Measurements from ENCODE around the gene RAB10.
"Not testable (repeated sequence)": the region's sequence is repeated elsewhere in the genome, so short reads cannot be mapped to it uniquely, and the experiment has no call there.

RAB10 gene

DNA sequence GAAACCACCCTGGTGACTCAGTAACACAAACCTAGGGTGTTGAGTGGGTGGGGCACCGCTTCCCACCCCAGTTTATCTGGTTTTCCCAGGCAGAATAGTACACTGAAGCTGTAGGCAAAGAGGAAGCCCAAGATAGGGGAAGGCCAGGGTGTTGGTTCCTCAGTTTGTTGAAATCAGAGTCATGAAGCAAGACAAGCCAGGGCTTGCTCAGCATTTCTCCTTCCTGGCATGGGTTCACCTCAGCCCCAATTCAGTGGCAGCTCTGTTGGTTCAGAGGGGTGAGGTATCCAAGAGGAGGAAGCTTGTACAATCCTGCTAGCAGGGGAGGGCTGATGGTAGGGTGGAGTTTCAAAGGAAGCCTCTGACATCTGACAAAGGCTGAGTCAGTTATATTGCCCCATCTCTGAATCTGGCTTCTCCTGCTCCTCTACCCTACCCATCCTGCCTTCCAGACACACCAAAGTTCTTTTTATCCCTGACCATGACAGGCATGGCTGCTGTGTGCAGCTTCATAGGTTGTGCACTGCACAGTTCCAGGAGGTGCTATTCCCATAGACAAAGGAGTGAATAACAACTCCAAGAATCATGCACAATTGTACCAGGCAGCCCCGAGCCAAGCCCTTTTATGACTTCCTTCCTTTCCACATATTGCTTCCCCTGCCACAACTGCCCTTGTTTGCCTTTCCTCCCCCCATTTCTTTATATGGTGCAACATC is 24.9 kb upstream of the RAB10 start:
- Mint-ChIP-seq H3K9me3 (peaks cover 3% of the 10 kb centered on the region), H3K4me3 (no peak overlapping the region), H3K4me1 (no peaks in the 10 kb centered on the region), H3K36me3 (ENCODE audit: low read depth) (no peaks in the 10 kb centered on the region), H3K27ac (no peak overlapping the region), H3K27me3 (no peaks in the 10 kb centered on the region)
- ATAC-seq (no peak), DNase-seq (no peak)

DNA sequence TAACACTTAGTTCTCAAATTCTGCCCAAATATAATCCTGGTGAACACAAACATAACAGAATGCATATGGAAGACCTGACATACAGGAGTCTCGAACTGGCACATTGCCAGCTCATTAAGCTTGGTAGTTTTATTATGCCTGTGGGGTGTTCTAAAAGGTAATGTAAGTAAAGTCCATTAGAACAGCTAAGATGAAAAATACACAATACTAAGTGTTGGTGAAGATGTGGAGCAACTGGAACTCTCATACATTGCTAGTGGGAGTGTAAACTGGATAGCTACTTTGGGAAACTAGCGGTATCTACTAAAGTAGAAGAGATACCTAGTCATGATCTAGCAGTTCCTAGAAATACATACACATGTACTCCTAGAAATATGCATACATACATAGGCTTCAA is 24.3 kb upstream of the RAB10 start:
- Mint-ChIP-seq H3K9me3 (peaks cover 3% of the 10 kb centered on the region), H3K4me1 (no peaks in the 10 kb centered on the region), H3K4me3 (no peak overlapping the region), H3K27me3 (no peaks in the 10 kb centered on the region), H3K27ac (no peak overlapping the region), H3K36me3 (ENCODE audit: low read depth) (no peaks in the 10 kb centered on the region)
- DNase-seq (no peak), ATAC-seq (no peak)

DNA sequence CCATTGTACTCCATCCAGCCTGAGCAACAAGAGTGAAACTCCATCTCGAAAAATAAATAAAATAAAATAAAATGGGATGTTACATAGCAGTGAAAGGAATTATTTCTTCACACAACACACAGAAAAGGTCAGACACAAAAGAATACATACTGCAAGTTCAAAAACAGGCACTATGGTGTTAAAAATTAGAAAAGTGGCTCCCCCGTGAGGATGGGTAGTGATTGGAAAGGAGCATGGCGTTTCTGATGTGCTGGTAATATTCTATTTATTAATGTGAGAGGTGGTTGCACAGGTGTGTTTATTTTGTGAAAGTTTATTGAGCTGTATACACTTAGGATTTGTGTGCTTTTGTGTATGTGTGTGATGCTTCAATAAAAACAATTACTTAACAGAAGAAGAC is 22.9 kb upstream of the RAB10 start:
- no peak for DNase-seq

DNA sequence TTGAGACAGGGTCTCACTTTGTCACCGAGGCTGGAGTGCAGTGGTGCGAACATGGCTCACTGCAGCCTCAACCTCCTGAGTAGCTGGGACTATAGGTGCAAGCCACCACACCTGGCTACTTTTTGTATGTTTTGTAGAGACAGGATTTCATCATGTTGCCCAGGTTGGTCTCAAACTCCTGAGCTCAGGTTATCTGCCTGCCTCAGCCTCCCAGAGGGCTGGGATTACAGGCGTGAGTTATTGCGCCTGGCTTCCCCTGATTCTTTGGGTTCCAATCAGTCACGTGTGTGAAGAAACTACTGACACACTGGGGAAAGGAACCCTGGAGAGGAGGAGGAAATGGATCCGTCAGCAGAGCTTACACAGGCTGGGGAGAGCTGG is 22.3 kb upstream of the RAB10 start:
- peaks cover 3% of the 10 kb centered on the region for H3K9me3 Mint-ChIP-seq
- no peaks in the 10 kb centered on the region for H3K27me3 Mint-ChIP-seq
- H3K4me3 Mint-ChIP-seq: no peak overlapping the region
- ATAC-seq: no peak
- DNase-seq: no peak
- no peak overlapping the region for H3K27ac Mint-ChIP-seq
- H3K4me1 Mint-ChIP-seq: no peaks in the 10 kb centered on the region
- H3K36me3 Mint-ChIP-seq (ENCODE audit: low read depth): no peaks in the 10 kb centered on the region

More for the DNA sequence above, 22.9 kb upstream of the RAB10 start:
- ATAC-seq: no peak
- no peaks in the 10 kb centered on the region for H3K4me1 Mint-ChIP-seq
- H3K4me3 Mint-ChIP-seq: no peak overlapping the region
- H3K9me3 Mint-ChIP-seq: peaks cover 3% of the 10 kb centered on the region
- no peak overlapping the region for H3K27ac Mint-ChIP-seq
- no peaks in the 10 kb centered on the region for H3K27me3 Mint-ChIP-seq
- H3K36me3 Mint-ChIP-seq (ENCODE audit: low read depth): no peaks in the 10 kb centered on the region

DNA sequence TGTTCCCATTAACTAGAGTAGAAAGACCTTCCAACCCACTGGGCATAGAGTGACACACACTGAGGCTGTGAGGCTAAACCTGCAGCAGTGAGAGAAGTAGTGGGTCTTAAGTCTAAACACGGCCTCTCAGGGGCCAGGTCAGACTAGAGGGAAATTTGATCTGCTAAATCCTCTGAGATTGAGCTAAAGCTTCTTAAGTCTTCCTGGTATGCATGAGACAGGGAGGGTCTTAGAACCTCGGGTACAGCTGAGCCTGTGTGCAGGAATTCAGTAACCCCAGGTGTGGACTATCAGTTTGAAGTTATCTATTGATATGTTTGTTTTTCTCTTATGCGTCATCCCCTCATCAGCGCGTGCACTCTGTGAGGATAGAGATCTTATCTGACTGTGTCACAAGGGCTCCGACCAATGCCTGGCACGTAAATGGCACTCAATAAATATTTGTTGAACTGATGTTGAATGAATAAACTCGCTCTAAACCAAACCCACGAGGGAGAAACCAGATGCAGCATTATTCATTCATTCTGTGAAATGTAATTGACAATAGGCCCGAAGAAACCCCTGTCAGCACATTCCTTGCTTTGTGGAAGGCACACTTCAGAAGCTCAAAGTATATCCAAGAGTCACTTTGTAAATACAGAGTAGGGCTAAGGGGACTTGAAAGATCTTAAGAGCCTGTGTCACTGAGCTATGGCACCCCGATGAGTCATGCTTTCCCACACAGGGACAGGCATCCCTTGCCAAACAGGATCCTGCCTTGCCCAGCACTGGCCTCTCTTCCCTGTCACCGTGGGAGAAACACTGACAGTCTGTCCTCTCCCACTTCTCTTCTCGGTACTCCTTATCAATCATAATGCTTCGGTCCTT is 21.7 kb upstream of the RAB10 start:
- no peak for ATAC-seq
- Mint-ChIP-seq H3K36me3 (ENCODE audit: low read depth) (no peaks in the 10 kb centered on the region), H3K4me3 (no peak overlapping the region), H3K4me1 (no peaks in the 10 kb centered on the region), H3K27me3 (no peaks in the 10 kb centered on the region), H3K27ac (no peak overlapping the region), H3K9me3 (peaks cover 3% of the 10 kb centered on the region)
- no peak for DNase-seq

DNA sequence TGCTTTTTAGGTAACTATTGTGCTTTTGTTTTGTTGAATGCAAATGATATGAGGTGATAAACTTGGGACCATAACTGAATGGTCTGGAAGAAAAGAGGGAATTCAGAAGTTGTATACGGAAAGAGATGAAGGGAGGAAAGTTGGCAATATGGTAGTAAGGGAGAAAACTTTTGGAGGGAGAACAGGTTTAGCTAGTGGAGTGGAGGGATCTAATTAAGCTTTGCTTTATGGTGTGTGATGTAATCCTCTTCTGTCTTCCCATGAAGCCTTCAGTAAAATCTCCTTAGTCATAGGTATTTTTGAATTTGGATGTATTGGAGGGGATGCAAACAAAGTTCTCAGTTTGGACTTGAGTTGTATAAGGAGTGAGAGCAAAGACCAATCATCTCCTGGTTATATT is 20.2 kb upstream of the RAB10 start:
- no peak for ATAC-seq
- H3K9me3 Mint-ChIP-seq: peaks cover 3% of the 10 kb centered on the region
- DNase-seq: no peak
- no peaks in the 10 kb centered on the region for H3K27me3 Mint-ChIP-seq
- H3K4me3 Mint-ChIP-seq: no peak overlapping the region
- peaks cover 5% of the 10 kb centered on the region for H3K4me1 Mint-ChIP-seq
- no peaks in the 10 kb centered on the region for H3K36me3 Mint-ChIP-seq (ENCODE audit: low read depth)
- H3K27ac Mint-ChIP-seq: no peak overlapping the region

DNA sequence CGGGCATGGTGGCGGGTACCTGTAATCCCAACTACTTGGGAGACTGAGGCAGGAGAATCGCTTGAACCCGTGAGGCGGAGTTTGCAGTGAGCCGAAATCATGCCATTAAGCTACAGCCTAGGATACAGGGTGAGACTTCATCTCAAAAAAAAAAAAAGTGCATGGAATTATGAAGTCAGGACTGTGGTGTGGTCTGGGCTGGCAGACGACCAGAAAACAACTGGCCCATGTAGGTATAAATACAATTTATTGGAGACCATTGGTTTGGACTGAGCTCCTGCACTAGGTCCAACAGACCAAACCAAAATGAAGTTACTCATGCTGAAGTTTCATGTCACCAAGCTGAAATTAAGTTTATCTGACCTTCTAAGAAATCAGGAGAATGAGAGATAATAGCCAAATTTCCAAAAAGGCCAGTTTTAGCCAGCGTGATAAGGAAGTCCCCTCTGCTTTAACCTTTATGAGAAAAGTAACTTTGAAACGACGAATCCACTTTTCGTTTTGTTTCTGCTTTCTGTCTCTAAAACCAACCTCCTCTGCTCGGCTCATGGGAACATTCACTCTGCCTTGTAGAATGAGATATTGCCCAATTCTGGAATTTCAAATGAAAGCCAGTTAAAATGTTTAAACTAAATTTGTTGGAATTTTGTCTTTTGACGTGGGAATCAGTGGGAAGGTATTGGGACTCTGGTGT is 17.7 kb upstream of the RAB10 start:
- ATAC-seq (no peak), DNase-seq (no peak)
- Mint-ChIP-seq H3K27me3 (no peaks in the 10 kb centered on the region), H3K36me3 (ENCODE audit: low read depth) (no peaks in the 10 kb centered on the region), H3K27ac (no peak overlapping the region), H3K9me3 (no peaks in the 10 kb centered on the region), H3K4me1 (peaks cover 5% of the 10 kb centered on the region), H3K4me3 (no peak overlapping the region)

DNA sequence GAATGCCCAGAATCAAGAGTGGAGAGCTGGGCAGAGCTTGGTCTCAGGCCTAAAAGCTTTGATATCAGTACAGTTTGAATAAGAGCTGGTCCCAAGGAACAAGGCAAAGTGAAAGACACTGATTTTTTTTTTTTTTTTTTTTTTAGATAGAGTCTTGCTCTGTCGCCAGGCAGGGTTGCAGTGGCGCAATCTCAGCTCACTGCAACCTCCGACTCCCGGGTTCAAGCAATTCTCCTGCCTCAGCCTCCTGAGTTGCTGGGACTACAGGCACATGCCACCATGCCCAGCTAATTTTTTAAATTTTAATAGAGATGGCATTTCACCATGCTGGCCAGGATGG is 17.2 kb upstream of the RAB10 start:
- not testable (repeated sequence) for H3K36me3 Mint-ChIP-seq (ENCODE audit: low read depth); H3K27ac Mint-ChIP-seq; H3K27me3 Mint-ChIP-seq; H3K4me3 Mint-ChIP-seq; H3K4me1 Mint-ChIP-seq; DNase-seq; ATAC-seq; H3K9me3 Mint-ChIP-seq

DNA sequence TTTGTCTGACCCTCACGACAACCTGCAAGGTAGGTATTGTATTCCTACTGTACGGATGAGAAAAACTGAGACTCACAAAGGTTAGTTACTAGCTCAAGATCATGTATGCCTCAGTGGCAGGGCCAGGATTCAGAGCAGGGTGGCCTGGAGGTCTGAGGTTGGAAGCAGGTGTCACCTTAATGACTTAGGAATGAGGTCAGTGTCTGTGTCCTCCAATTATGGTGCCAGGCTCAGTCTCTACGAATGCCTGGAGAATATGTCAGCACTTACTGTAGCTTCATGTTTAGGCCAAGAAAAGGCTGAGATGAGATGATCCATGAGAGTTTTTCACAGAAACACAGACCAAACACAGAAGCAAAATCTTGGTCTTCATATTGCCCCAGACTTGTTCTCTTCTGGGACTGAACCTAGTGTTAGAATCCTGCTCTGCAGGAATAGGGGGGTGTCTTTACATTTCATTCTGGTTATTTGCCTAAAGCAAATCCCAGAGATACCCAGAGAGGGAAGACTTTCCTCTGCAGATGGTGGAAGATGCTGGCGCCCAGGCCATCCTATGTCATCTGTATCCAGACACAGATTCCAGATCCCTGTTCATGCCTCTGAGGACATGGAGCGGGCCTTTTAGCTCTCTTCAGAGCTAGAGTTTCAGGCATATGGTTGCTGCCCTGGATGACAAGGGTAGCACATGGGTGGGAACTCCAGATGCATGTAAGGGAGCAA is 16.3 kb upstream of the RAB10 start:
- ATAC-seq: no peak
- DNase-seq: no peak
- H3K4me3 Mint-ChIP-seq: no peak overlapping the region
- H3K36me3 Mint-ChIP-seq (ENCODE audit: low read depth): no peaks in the 10 kb centered on the region
- H3K9me3 Mint-ChIP-seq: no peaks in the 10 kb centered on the region
- no peak overlapping the region for H3K27ac Mint-ChIP-seq
- no peaks in the 10 kb centered on the region for H3K27me3 Mint-ChIP-seq
- peaks cover 5% of the 10 kb centered on the region for H3K4me1 Mint-ChIP-seq

DNA sequence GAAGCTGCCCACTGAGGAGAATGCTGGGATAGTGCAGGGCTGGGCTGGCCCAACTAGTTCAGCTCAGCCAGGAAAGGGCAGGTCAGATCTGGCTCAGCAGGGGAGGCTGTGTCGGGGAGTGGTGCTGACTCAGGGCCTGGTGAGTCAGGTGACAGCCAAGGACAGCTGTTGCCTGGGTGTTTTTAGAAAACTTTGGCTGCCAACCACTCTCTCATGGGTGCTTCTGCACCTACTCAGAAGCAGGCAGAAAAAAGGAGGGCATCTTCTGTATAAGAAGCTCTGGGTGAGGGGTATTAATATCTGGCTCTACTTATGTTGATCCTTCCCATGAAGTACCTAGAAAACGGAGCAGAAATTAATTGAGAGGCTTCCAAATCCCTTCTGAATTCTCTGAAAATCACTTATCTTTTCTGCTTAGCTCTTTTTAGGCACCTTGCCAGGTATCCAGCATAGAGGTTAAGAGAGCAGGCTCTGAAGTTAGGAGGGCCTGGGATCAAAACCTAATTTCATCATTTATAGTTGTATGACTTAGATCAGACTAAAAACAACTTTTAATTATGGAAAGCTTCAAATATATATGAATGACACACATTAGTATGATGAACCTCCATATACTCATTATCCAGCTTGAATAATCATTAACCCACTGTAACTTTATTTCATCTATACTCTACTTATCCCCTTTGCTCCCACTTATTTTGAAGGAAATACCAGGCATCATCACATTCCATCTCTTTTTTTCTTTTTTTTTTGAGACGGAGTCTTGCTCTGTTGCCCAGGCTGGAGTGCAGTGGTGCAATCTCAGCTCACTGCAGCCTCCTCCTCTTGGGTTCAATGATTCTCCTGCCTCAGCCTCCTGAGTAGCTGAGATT is 15.5 kb upstream of the RAB10 start:
- no peaks in the 10 kb centered on the region for H3K36me3 Mint-ChIP-seq (ENCODE audit: low read depth)
- no peak overlapping the region for H3K27ac Mint-ChIP-seq
- no peaks in the 10 kb centered on the region for H3K9me3 Mint-ChIP-seq
- H3K4me1 Mint-ChIP-seq: peaks cover 5% of the 10 kb centered on the region
- DNase-seq (peak; percentile 27), ATAC-seq (peak; percentile 92)
- H3K27me3 Mint-ChIP-seq: no peaks in the 10 kb centered on the region
- no peak overlapping the region for H3K4me3 Mint-ChIP-seq

DNA sequence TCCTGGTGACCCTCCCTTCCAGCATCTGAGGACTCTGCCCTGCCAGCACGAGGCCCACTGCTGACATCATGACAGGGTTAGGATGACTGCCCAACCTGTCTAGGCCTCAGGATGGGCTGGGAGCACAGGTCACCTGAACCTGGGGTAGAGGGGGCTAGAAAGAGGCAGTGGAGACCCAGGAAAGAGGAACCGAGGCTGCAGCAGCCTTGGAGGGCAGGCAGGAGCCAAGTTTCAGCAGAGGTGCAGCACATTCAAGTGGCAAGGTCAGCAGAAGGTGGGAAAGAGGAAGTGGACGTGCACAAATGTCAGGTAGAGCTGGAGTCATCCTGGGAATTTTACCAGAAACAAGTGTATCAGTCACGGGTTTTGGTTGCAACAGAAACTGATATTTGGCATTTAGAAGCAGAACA is 13.6 kb upstream of the RAB10 start:
- H3K36me3 Mint-ChIP-seq (ENCODE audit: low read depth): no peaks in the 10 kb centered on the region
- DNase-seq: no peak
- no peak for ATAC-seq
- H3K27ac Mint-ChIP-seq: no peak overlapping the region
- no peaks in the 10 kb centered on the region for H3K27me3 Mint-ChIP-seq
- peaks cover 5% of the 10 kb centered on the region for H3K4me1 Mint-ChIP-seq
- H3K9me3 Mint-ChIP-seq: no peaks in the 10 kb centered on the region
- no peak overlapping the region for H3K4me3 Mint-ChIP-seq

DNA sequence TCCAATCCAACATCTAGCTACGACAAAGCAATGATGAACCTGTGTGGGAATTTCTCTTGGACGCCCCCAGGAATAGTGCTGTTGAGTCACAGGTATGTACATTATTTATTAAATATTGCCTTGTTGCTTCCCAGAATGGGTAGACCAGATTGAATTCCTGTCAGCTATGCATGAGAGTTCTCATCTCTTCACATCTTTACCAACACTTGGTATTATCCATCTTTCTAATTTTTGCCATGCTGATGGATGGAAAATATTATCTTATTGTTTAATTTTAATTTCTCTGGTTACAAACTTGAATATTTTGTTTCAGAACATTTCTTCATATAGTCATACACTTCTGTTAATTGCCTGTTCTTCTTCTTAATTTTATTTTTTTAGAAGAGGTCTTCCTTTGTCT is 9.6 kb upstream of the RAB10 start:
- ATAC-seq: no peak
- no peak overlapping the region for H3K4me3 Mint-ChIP-seq
- no peak overlapping the region for H3K27ac Mint-ChIP-seq
- no peak for DNase-seq
- H3K9me3 Mint-ChIP-seq: no peaks in the 10 kb centered on the region
- no peaks in the 10 kb centered on the region for H3K36me3 Mint-ChIP-seq (ENCODE audit: low read depth)
- H3K27me3 Mint-ChIP-seq: no peaks in the 10 kb centered on the region
- H3K4me1 Mint-ChIP-seq: no peaks in the 10 kb centered on the region

DNA sequence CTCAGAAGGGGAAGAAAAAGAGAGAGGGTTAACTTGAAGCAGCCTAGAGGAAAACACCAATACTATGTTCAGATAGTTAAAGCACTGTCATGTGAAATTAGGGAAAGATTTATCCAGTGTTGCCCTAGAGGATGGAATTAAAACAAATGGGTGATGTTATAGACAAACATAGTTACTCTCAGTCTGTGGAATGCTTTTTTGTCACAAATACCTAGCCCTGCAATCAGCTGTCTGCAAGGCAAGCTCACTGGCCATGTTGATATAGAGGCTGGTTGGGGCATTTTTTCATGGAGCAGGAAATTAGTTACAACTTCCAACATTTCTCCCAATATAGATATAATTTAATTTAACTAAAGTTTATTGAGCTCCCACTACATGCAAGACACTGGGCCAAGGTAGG is 8.4 kb upstream of the RAB10 start:
- no peak overlapping the region for H3K4me3 Mint-ChIP-seq
- no peaks in the 10 kb centered on the region for H3K4me1 Mint-ChIP-seq
- H3K27ac Mint-ChIP-seq: no peak overlapping the region
- no peaks in the 10 kb centered on the region for H3K36me3 Mint-ChIP-seq (ENCODE audit: low read depth)
- no peak for DNase-seq
- ATAC-seq: no peak
- no peaks in the 10 kb centered on the region for H3K27me3 Mint-ChIP-seq
- H3K9me3 Mint-ChIP-seq: no peaks in the 10 kb centered on the region

DNA sequence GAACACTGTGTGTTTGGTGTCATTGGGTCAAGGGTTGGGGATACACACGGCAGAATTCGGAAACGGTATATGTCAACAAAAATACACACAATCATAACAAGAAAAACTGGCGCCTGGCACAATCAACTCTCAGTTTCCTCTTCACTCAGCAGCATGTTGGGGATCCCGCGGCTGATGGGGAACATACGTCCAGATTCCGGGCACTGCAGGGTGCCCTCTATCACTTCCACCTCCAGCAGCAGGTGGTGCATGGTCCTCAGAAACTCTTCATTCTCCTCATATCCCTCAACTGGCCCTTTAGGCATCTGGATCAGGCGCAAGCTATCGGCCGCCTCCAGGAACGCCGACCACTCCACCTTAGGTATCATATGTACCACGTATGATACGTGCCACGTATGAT is 5.8 kb upstream of the RAB10 start:
- H3K27me3 Mint-ChIP-seq; DNase-seq; H3K4me3 Mint-ChIP-seq; H3K4me1 Mint-ChIP-seq; H3K9me3 Mint-ChIP-seq; H3K27ac Mint-ChIP-seq; ATAC-seq; H3K36me3 Mint-ChIP-seq (ENCODE audit: low read depth): not testable (repeated sequence)
